ENCODE data around the gene CREB3L2. TPM values are rescaled to one million over a fixed set of nuclear protein-coding genes. Genes with fewer than 3 reads are reported as not detected.

CREB3L2 gene
- total RNA-seq, 3 donors from 2014 or later (not counting 1 experiment from before 2014, with no cell fraction given), result 45.9 to 54.6 (median 52.5) TPM

GRCh38 chr7:137873524-137873923 is 128.4 kb downstream of the CREB3L2 start:
- H3K9me3 Mint-ChIP-seq, result no peaks in the 10 kb centered on the region
- H3K9me3 ChIP-seq (ENCODE audit: control insufficient read depth, insufficient read depth, low read length), result no peaks in the 10 kb centered on the region
- WGBS (ENCODE audit: insufficient coverage), result 92% methylated on average over 3 of the region's 3 CpGs
- intact Hi-C loops (cut with micrococcal nuclease), result no loop called here
- peaks cover 0 to 6% of the 10 kb centered on the region in 2 donors for H3K4me1 Mint-ChIP-seq
- no peak for ATAC-seq
- H3K4me3 Mint-ChIP-seq, result no peak overlapping the region
- TF ChIP-seq, protein P1, sequence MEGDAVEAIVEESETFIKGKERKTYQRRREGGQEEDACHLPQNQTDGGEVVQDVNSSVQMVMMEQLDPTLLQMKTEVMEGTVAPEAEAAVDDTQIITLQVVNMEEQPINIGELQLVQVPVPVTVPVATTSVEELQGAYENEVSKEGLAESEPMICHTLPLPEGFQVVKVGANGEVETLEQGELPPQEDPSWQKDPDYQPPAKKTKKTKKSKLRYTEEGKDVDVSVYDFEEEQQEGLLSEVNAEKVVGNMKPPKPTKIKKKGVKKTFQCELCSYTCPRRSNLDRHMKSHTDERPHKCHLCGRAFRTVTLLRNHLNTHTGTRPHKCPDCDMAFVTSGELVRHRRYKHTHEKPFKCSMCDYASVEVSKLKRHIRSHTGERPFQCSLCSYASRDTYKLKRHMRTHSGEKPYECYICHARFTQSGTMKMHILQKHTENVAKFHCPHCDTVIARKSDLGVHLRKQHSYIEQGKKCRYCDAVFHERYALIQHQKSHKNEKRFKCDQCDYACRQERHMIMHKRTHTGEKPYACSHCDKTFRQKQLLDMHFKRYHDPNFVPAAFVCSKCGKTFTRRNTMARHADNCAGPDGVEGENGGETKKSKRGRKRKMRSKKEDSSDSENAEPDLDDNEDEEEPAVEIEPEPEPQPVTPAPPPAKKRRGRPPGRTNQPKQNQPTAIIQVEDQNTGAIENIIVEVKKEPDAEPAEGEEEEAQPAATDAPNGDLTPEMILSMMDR (IDR thresholded peaks at IDR 0.05), result no peak
- no peaks in the 10 kb centered on the region for H3K4me1 ChIP-seq (ENCODE audit: control insufficient read depth, insufficient read depth, low read length)
- DNase-seq, result no peak
- H3K27ac Mint-ChIP-seq, result peak overlapping the region in 1 of 2 donors; percentile 21
- no peaks in the 10 kb centered on the region for H3K27me3 Mint-ChIP-seq (ENCODE audit: low read depth in 2 of 2)
- H3K36me3 ChIP-seq (ENCODE audit: control insufficient read depth, insufficient read depth, low read length), result peaks cover 29% of the 10 kb centered on the region
- H3K27ac ChIP-seq (ENCODE audit: low read length), result no peak overlapping the region
- H3K4me3 ChIP-seq (ENCODE audit: low read length), result no peak overlapping the region
- H3K27me3 ChIP-seq (ENCODE audit: control insufficient read depth, insufficient read depth, low read length), result no peaks in the 10 kb centered on the region
- H3K36me3 Mint-ChIP-seq, result peaks cover 13% of the 10 kb centered on the region

- H3K4me3 Mint-ChIP-seq, result no peak overlapping the region
- H3K27me3 ChIP-seq (ENCODE audit: control insufficient read depth, insufficient read depth, low read length), result no peaks in the 10 kb centered on the region
- peaks cover 0 to 6% of the 10 kb centered on the region in 2 donors for H3K4me1 Mint-ChIP-seq
- H3K36me3 Mint-ChIP-seq, result peaks cover 10% of the 10 kb centered on the region
- no peaks in the 10 kb centered on the region for H3K9me3 Mint-ChIP-seq
- H3K4me3 ChIP-seq (ENCODE audit: low read length), result no peak overlapping the region
- no peak overlapping the region for H3K27ac ChIP-seq (ENCODE audit: low read length)
- no peaks in the 10 kb centered on the region for H3K27me3 Mint-ChIP-seq (ENCODE audit: low read depth in 2 of 2)
- H3K4me1 ChIP-seq (ENCODE audit: control insufficient read depth, insufficient read depth, low read length), result no peaks in the 10 kb centered on the region
- no peaks in the 10 kb centered on the region for H3K9me3 ChIP-seq (ENCODE audit: control insufficient read depth, insufficient read depth, low read length)
- H3K36me3 ChIP-seq (ENCODE audit: control insufficient read depth, insufficient read depth, low read length), result peaks cover 23% of the 10 kb centered on the region
- intact Hi-C loops (cut with micrococcal nuclease), result no loop called here
- no peak overlapping the region for H3K27ac Mint-ChIP-seq
- WGBS (ENCODE audit: insufficient coverage), result 94% methylated on average over 7 of the region's 7 CpGs
- no peak for DNase-seq
- TF ChIP-seq, protein P1 (IDR thresholded peaks at IDR 0.05), result no peak
- ATAC-seq, result no peak
These were observed 130.5 kb downstream of the CREB3L2 start for GRCh38 chr7:137871170-137871915.

DNA sequence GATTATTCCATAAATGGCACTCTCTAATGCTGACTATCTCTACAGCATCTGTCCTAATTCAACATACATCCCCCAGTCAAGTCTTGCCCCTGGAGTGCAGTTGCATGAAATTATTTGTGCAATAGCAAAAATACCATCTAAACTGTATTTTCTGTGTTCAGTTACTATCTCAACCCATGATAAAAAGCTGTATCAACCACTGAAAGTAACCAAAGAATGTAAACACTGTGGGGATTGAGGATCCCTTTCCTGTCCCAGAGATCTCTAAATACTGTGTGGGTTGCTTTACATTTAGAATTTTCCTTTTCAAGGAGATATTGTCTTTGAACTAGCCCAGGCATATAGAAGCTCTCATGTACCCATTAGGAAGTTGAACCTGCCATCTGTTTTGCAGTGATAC is 131.2 kb downstream of the CREB3L2 start:
- H3K27me3 Mint-ChIP-seq (ENCODE audit: low read depth in 2 of 2), result no peaks in the 10 kb centered on the region
- Histone ChIP-seq H3K27ac (ENCODE audit: low read length) (no peak overlapping the region), H3K4me1 (ENCODE audit: control insufficient read depth, insufficient read depth, low read length) (no peaks in the 10 kb centered on the region), H3K4me3 (ENCODE audit: low read length) (no peak overlapping the region), H3K27me3 (ENCODE audit: control insufficient read depth, insufficient read depth, low read length) (no peaks in the 10 kb centered on the region), H3K36me3 (ENCODE audit: control insufficient read depth, insufficient read depth, low read length) (peaks cover 24% of the 10 kb centered on the region), H3K9me3 (ENCODE audit: control insufficient read depth, insufficient read depth, low read length) (no peaks in the 10 kb centered on the region)
- H3K27ac Mint-ChIP-seq, result no peak overlapping the region
- H3K4me1 Mint-ChIP-seq, result peaks cover 0 to 6% of the 10 kb centered on the region in 2 donors
- DNase-seq, result no peak
- ATAC-seq, result no peak
- H3K36me3 Mint-ChIP-seq, result peaks cover 16% of the 10 kb centered on the region
- intact Hi-C loops (cut with micrococcal nuclease), result no loop called here
- H3K9me3 Mint-ChIP-seq, result no peaks in the 10 kb centered on the region
- TF ChIP-seq, protein P1 (IDR thresholded peaks at IDR 0.05), result no peak
- H3K4me3 Mint-ChIP-seq, result no peak overlapping the region

GRCh38 chr7:137870078-137870477 is 131.8 kb downstream of the CREB3L2 start:
- no peaks in the 10 kb centered on the region for H3K27me3 ChIP-seq (ENCODE audit: control insufficient read depth, insufficient read depth, low read length)
- Mint-ChIP-seq H3K27ac (no peak overlapping the region), H3K36me3 (peaks cover 22% of the 10 kb centered on the region), H3K4me1 (peaks cover 0 to 6% of the 10 kb centered on the region in 2 donors), H3K4me3 (no peak overlapping the region), H3K27me3 (ENCODE audit: low read depth in 2 of 2) (no peaks in the 10 kb centered on the region), H3K9me3 (no peaks in the 10 kb centered on the region)
- DNase-seq (no peak), ATAC-seq (no peak)
- no CpG with 5 or more reads among the region's 1 CpG for WGBS (ENCODE audit: insufficient coverage)
- H3K27ac ChIP-seq (ENCODE audit: low read length), result no peak overlapping the region
- intact Hi-C loops (cut with micrococcal nuclease), result no loop called here
- no peak overlapping the region for H3K4me3 ChIP-seq (ENCODE audit: low read length)
- peaks cover 25% of the 10 kb centered on the region for H3K36me3 ChIP-seq (ENCODE audit: control insufficient read depth, insufficient read depth, low read length)
- TF ChIP-seq, protein P1 (IDR thresholded peaks at IDR 0.05), result no peak
- no peaks in the 10 kb centered on the region for H3K9me3 ChIP-seq (ENCODE audit: control insufficient read depth, insufficient read depth, low read length)
- no peaks in the 10 kb centered on the region for H3K4me1 ChIP-seq (ENCODE audit: control insufficient read depth, insufficient read depth, low read length)

Data from natural killer cell (primary cell).